HG03103 (cell line): ENCODE results near the gene PPIB.
A peak's percentile ranks its signal among the peaks of the same experiment; 100 is the strongest.

Experiments used
- ATAC-seq: cut with Tn5 transposase; IDR thresholded peaks from one replicate; pipeline ENCODE4 v1.9.1; 2021; ENCODE audit warnings: low read depth; ENCODE audit not compliant: unreplicated experiment

Gene PPIB

DNA sequence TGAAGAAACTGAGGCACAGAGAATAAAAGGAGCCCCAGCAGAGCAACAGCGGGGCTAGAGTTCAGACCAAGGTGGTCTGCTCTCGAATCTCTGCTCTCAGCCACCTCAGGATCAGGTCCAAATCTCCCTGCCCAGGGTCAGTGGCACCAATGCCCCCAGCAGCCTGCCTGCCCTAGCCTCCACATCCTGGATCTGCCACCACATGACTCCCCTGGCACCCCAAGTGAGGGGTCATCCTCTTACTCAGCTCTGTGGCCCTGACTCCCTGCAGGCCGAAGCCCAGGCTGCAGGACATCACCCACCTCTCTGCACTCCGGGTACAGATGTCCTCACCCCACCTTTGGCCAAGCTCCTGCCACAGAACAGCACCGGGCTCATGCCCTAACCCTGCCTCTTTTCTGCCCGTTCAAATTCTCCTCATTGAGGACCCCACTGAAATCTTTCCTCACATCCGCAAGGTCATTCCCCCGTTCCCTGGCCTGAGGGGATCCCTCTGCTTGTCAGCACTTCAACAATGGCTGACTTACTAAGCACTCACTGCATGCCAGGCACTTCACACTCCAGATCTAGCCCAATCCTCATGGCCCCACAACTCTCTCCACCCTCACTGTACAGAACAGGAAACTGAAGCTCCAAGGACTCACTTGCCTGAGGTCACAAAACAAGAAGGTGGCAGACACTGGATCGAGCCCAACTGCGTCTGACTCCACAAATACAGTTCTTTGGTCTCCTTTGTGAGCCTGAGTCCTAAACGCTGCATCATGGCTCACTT lies 4.3 kb downstream of the PPIB start:
- no peak for ATAC-seq

DNA sequence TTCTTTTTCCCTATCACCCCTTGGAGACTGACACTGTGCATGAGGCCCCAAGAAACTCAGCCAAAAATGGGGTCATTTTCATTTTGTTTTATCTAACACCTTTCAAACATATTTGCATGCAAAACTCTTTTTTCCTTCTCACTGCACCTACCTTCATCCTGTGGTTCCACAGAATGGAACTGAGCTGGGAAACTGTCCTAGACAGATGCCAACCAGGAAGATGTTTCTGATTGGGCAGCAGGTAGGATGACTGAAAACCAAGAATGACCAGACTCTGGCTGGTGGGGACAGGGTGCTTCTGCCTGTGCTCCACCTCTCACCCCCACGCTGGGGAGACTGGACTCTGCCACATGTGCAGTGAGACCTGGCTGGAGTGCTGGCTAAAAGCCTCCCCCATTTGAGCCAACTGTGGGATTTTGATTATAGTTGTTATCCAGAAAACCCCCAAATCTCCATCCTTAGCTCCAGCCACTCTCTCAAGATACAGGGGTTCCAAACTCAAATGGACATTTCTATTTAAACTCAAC lies 5.2 kb downstream of the PPIB start:
- ATAC-seq, result no peak

DNA sequence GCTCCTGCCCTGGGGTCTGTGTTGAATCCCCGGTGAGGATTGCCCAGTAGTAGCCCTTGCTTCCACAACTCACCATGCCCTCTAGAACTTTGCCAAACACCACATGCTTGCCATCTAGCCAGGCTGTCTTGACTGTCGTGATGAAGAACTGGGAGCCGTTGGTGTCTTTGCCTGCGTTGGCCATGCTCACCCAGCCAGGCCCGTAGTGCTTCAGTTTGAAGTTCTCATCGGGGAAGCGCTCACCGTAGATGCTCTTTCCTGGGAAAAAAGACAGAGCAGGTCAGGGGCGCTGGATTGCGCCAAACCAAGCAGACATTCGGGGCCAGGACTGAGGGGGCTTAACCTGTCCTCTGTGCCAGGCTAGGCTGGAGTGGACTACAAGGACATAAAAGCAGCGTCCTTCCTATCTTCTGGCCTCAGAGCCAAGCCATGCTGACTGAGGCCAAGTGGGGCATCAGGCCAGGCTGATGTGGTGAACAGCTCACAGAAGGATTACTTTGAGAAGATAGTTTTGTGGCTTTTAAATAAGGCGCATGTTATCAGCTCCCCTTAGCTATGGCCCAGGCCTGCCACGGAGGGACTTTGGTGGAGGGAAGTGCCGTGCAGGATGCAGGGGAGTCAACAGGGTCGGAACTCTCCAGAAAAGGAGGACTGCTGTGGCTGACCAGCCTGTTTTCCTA lies 6.0 kb downstream of the PPIB start:
- no peak for ATAC-seq

- no peak for ATAC-seq
Measured at GRCh38 chr15:64155802-64156651, 6.8 kb downstream of the PPIB start.

DNA sequence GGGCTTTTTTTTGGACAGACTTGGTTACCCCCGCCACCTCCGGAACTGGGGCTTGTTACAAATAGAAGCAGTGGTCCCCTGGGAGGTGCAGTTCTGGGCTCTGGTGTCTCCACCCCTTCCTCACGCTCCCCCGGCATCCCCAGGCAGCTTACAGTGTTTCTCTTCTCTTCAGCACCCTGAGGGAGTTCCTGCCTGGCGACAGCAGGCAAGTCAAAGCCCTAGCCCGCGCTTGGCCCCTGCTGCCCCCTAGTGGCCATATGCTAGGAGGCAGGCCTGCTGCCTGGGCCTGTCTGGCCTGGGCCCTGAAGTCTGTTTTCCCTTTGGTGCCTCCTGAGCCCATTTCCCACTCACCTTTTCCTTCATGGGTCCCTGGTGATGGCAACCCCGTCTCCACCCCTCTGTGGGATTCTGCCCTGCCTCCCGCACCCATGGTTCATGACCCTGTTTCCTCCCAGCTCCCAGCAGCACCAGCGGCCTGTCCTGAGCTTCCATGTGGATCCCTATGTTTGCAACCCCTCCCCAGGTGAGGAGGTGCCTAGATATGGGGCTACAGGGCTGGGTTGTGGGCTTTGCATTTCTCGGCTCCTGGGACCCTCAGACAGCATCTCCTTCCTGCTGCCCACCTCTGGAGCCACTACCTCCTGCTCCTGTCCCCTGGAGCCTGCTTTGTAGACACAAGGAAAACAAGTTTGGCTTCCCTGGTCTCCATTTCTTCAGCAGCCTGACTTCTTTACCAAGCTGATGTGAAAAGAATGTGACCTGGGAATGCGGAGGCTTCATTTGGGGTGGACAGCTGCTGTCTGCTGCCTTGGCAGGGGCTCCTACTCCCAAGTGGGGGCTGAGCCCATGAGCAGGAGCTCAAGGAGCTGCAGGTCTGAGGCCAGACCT lies 9.1 kb downstream of the PPIB start:
- peak; percentile 48 for ATAC-seq

GRCh38 chr15:64152507-64153387 lies 10.1 kb downstream of the PPIB start:
- ATAC-seq, result no peak

GRCh38 chr15:64151727-64152506 lies 10.9 kb downstream of the PPIB start, which contains the start of gene SNX22:
Gene SNX22 (plus strand): TSS chr15:64151731. CDS start chr15:64151776, 45 bp downstream.
- ATAC-seq, result no peak

DNA sequence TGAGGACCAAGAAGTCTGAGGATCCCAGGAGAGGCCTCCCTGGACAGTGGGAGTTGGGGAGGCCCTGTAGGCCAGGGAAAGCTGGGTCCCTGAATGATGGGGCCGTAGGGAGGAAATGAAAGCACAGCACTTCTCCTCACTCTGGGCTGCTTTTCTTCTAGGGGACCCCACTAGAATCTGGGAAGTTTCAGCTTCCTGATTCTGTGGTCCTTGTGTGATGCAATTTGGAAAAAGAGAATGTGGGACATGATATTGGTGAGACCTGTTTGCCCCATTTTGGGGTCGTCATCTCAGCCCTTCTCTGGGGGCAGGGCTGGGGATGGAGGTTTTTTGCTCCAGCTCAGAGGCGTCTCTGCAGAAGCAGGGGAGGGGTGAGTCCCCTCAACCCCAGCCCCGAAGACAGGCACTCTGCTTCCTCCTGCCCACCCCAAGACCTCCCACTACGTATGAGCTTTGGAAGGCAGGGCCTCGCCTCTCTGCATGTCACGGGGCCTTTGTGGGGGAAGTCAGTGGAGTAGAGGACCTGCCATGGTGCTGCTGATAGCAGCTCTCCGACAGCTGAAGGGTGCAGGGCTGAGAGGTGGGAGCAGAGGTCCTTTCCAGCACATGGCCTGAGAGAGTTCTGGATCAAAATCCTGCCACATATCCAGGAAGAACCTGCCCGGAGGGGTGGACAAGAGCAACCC lies 12.8 kb downstream of the PPIB start:
- ATAC-seq, result no peak

DNA sequence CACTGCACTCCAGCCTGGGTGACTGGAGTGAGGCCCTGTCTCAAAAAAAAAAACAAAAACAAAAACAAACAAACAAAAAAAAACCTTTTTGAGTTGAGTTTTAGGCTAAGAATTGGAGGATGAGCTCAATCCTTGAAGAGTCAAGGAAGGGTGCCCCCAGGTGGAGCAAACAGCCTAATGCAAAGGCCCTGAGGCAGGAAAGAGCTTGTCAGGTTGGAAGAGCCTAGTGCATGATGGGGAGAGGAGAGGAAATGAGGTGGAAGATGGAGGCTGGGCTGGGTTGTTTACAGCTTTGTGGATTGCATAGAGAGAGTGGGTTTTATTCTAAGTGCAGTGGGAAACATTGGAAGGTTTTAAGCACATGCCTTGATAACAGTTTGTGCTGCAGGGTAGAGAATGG lies 13.4 kb downstream of the PPIB start:
- no peak for ATAC-seq

DNA sequence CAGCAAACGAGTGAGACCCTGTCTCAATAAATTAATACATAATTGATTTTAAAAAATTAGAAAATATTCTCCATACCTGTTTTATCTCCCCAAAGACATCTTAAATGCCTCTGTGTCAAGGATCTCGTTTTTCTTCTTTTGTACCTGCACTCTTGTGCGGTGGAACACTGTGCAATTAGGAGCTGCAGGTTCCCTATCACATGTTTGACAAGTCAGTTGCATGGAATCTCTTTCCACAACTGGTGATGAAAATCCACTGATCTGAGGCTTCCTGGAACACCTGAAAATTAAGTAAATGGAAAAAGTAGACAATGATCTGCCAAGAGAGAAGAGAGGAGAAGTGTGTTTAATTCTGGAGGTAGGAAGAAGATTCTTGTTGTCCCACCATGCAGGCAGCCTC lies 14.2 kb downstream of the PPIB start:
- ATAC-seq, result no peak

DNA sequence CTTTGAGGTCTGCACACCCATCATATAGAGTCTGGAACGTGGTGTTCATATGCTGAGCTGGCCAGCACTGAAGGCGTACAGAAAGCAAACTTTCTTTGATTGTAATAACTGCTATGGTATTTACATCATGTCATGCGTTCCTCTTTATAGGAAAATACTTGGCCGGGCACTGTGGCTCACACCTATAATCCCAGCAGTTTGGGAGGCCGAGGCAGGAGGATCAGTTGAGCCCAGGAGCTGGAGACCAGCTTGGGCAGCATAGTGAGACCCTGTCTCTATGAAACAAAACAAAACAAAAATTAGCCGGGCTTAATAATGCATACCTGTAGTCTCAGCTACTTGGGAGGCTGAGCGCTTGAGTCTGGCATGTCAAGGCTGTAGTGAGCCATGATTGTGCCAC lies 14.7 kb downstream of the PPIB start:
- no peak for ATAC-seq

- no peak for ATAC-seq
Measured at GRCh38 chr15:64146885-64147681, 15.7 kb downstream of the PPIB start.

GRCh38 chr15:64146520-64146884 lies 16.3 kb downstream of the PPIB start:
- ATAC-seq, result no peak

GRCh38 chr15:64146041-64146440 lies 16.8 kb downstream of the PPIB start:
- no peak for ATAC-seq

GRCh38 chr15:64144565-64145281 lies 18.1 kb downstream of the PPIB start:
- ATAC-seq, result no peak

DNA sequence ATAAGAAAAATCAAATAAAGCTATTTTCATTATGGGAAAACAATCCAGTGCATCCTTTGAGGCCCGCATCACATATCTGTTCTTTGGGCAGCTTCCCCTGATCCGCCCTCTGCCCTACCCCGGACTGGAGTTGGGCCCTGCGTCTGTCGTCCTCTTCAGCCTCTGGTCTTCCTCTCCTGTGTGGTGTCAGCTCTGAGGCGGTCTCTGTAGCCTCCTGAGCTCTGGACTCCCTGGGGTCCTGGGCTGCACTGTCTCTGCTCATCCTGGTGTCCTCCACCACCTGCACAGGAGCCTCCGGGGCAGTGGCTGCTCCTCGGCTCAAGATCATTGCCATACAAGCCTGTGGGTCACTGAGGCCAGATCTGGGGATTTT lies 18.6 kb downstream of the PPIB start:
- no peak for ATAC-seq
